ENCODE results near the gene PHACTR1. TPM values are rescaled to one million over a fixed set of nuclear protein-coding genes. Genes with fewer than 3 reads are reported as not detected.

PHACTR1 gene
- total RNA-seq, 1 donor from 2014 or later = 5.8 TPM

- no peak for DNase-seq (ENCODE audit: low read depth, low spot score)
Measured at GRCh38 chr6:13187692-13188091, 471.1 kb downstream of the PHACTR1 start.

GRCh38 chr6:13188306-13188705 is 471.7 kb downstream of the PHACTR1 start:
- no peak for DNase-seq (ENCODE audit: low read depth, low spot score)

DNA sequence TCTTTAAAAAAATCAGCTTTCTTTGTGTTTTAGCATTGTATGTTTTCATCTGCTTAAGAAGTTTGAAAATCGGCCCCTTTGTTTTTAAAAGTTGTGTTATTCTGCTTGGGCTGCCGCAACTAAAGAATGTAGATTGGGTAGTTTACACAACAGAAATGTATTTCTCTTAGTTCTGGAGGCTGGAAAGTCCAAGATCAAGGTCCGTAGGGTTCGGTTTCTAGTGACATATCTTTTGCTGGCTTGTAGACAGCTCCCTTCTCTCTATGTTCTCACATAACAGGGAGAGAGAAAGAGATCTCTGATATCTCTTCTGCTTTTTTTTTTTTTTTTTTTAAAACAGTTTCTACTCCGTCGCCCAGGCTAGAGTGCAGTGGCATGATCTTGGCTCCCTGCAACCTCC is 473.1 kb downstream of the PHACTR1 start:
- DNase-seq (ENCODE audit: low read depth, low spot score) = no peak

DNA sequence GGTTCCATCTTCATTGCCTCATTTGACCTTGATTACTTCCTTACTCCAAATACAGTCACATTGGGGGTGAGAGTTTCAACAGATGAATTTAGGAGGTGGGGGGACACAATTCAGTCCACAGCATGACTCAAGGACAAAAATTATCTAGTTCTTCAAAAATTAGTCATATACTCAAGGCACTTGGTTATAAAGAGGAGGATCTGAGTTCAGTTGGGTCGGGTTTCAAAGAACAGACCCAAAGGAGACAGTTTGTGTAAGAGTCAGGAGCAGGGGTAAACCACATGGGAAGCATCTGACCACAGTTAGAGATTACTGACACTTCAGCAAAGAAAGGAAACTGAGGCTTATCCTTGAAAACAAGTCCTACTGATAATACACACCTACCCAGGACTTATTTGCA is 473.8 kb downstream of the PHACTR1 start:
- no peak for DNase-seq (ENCODE audit: low read depth, low spot score)

- no peak for DNase-seq (ENCODE audit: low read depth, low spot score)
Measured at GRCh38 chr6:13191461-13191860, 474.9 kb downstream of the PHACTR1 start.

- peak; percentile 22 for DNase-seq (ENCODE audit: low read depth, low spot score)
Measured at GRCh38 chr6:13194852-13195251, 478.3 kb downstream of the PHACTR1 start.

DNA sequence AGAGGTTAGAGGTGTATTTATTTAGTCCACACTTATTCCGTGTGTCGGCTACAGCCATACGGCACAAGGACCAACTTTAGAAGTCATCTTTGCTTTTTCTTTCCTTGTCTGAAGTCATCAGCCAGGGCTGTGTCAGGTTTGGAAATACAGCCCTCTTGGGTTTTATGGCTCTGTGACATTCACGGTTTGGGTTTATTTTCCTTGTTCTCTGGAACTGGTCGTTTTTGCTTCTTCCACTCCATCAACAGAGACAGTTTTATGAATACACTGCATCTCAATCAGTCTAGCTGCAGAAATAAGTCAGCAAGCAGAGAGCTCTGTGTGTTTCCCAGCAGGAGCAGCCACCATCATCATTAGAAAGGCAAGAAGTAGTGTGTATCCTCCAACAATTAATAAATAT is 479.2 kb downstream of the PHACTR1 start:
- DNase-seq (ENCODE audit: low read depth, low spot score) = no peak

- no peak for DNase-seq (ENCODE audit: low read depth, low spot score)
Measured at GRCh38 chr6:13198168-13198567, 481.6 kb downstream of the PHACTR1 start.

GRCh38 chr6:13201336-13201735 is 484.8 kb downstream of the PHACTR1 start:
- DNase-seq (ENCODE audit: low read depth, low spot score) = no peak

DNA sequence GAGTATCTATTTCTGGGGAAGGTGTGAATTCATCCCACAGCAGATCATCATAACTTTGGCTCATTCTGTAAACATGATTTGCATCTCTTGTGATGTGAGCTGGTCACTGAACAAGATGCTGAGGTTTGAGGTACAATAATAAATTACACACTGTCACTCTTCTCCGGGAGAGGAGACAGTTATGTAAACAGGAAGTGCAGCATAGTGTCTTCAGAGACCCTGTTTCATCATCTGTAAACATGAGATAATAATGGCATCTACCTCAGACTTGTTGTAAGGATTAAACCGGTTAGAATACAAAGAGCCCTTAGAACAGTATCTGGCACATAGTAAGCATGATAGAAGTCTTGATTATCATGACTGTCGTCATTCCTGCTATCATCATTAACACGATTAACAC is 486.6 kb downstream of the PHACTR1 start:
- DNase-seq (ENCODE audit: low read depth, low spot score) = no peak

- no peak for DNase-seq (ENCODE audit: low read depth, low spot score)
Measured at GRCh38 chr6:13205106-13205505, 488.5 kb downstream of the PHACTR1 start.

DNA sequence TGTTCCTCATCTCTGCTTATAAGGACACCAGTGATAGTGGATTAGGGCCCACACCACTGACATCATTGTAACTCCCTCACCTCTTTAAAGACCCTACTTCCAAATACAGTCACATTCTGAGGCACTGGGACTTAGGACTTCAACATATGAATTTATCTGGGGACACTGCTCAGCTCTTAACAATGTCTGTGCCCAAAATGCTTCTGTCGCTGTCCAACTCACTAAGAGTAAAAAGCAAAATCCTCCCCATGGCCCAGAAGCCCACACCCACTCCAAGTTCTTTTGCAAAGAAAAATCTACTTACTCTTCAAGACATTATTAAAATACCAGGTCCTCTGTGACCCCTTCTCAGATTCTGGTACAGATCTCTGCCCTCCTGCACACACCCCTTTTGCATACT is 495.5 kb downstream of the PHACTR1 start:
- DNase-seq (ENCODE audit: low read depth, low spot score) = no peak

- DNase-seq (ENCODE audit: low read depth, low spot score) = no peak
Measured at GRCh38 chr6:13212538-13212937, 496.0 kb downstream of the PHACTR1 start.

- DNase-seq (ENCODE audit: low read depth, low spot score) = no peak
Measured at GRCh38 chr6:13215390-13215789, 498.8 kb downstream of the PHACTR1 start.

DNA sequence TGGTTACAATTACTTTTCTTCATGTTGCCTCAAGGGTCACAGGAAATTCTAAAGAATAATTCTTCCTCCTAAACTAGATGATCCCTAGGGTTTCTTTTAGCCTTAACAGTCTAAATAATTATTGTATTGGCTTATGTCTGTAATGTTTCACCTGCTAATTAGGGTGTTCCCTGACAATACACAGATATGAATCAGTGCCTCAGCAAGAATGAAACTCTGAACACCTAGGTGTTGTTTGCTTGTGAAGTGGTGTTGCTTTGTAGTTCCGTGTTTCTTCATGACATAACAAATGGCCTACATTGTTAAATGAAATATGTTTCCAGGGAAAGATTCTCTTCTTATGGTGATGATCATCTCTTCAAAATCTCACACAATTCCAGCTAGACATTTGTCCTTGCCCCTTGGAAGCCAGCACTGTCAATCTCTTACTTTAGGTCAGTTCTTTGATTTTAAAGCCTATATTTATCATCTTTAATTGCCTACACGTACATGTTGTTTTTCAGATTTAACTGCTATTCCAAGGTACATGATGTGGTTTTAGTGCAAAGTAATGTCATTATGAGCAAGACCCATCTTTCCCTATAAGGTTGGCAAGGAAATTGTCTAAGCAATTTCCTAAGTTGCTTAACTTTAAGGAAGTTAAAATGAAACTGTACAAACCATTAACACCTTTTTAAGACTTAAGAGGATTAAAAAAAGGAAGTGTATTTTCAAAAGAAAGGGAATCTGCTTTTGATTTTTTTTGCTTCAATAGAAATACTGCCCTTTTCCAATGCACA is 499.9 kb downstream of the PHACTR1 start:
- no peak for DNase-seq (ENCODE audit: low read depth, low spot score)

DNA sequence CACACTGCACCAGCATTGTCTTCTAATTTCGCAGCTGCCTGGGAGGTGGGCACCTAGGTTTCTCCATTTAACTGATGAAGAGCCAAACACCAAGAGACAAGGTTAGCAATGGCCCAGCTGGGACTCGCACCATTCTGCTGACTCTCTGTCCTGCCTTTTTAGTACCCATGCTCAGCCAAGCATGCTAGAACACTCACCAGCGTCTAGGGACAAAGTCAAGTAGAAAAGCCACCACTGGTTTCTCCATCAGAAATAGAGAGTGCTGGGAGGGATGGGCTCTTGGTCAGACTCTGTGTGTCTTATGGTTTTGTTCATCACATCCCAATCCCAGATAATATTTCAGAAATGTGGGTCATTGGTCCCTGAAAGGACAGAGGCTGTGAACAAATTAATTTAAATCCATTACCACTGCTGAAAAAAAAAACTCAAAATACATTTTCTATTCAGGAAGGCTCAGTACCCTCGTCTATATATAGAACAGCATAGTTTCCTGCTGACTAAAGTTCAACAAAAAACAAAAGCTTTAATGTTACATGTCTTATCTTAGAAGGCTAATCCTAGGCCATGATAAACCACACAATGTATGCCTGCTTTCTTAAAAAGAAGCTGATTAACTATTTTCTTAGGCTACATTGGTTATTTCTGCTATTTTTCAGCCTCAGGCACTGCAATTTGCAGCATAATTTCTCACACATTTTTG is 500.8 kb downstream of the PHACTR1 start:
- DNase-seq (ENCODE audit: low read depth, low spot score) = no peak

- DNase-seq (ENCODE audit: low read depth, low spot score) = no peak
Measured at GRCh38 chr6:13220266-13220665, 503.7 kb downstream of the PHACTR1 start.

DNA sequence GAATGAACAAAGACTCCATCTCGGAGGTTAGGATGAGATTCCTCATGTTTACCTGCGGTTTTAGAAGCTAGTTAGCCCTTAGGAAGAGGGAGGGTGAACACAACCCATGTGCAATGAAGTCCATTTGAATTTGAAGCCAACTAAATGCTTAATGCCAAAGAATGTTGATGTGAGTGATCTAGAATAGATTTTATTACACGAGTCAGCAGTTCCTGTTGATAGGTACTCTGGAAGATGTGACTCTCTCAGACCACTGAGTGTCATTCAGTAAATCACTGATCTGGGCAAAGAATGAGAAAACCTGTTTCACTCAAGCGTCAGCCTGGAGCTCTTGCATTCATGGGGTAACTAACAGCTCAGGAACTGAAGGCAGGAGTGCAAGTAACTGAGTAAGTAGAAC is 505.5 kb downstream of the PHACTR1 start:
- DNase-seq (ENCODE audit: low read depth, low spot score) = no peak

DNA sequence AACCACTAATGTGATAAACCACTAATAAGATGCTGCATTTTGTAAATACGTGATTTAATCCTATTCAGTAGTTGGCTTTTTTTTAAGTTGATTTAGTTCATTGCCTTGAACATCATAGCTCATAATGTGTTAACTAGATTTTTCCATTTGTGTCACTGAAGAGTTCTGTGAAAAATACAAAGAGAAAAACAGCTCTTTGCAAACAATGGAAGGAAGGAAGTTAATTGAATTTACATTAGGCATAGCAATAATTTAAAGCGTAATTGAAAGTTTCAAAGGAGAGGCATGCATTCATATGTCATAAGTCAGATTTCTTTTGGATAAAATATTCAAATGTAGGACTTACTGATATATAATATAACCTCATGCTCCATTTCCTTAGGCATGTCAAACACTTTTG is 509.5 kb downstream of the PHACTR1 start:
- DNase-seq (ENCODE audit: low read depth, low spot score) = peak; percentile 24

DNA sequence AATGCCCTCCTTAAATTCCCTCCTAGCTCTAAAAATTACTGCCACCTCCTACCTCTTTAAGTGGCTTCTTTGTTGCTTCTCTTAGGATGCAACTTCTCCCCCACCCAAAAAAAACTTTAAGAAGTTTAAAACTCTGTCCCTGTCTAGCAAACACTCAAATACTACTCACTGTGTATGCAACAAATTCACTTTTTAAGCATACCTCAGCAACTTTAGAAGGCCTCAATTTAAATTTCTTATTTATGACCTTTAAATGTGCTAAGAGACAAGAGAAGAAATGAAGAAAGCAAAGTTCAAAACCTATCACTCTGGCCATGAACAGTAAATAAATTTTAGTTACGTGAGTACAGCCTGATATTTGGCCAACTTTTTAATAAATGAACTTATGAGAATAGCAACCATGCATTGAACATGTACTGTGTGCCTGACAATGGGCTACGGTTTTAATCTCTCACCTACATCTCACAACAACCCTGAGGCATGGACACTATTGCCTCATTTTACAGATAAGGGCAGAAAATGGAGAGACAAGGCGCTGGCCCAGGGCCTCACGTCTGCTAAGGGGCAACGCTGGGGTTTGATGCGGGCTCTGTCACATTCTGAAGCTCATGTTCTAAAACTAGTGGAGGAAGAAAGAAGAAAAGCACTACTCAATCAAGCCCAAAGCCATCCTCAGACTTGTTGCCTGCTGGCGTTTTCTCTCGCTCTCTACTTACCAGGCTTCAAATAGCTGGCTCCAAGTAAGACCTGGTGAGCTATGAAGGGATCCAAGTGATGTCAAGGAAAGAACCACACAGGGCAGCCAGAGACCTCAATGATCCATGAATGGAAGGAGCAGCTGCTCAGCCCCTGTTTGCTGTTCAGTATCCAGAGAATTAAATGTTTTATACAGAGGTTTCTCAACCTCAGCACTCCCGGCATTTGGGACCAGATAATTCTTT is 512.0 kb downstream of the PHACTR1 start:
- no peak for DNase-seq (ENCODE audit: low read depth, low spot score)

GRCh38 chr6:13229205-13230085 is 512.9 kb downstream of the PHACTR1 start:
- no peak for DNase-seq (ENCODE audit: low read depth, low spot score)

All from pulmonary artery endothelial cell (primary cell).